IMR-90 (cell line): ENCODE data around the gene RAPH1. TPM values are rescaled to one million over a fixed set of nuclear protein-coding genes. Genes with fewer than 3 reads are reported as not detected.

Source experiments
- ATAC-seq: fragments of 200-7000 bp; cut with Tn5 transposase; 2 replicates; pipeline ENCODE4 v1.9.1; 2020; ENCODE audit warnings: low read depth, mild to moderate bottlenecking, moderate library complexity
- BruUV-seq: library from RNA; stranded (reverse); fragments of 400-500 nt; replicated peaks from 2 replicates; lab custom pipeline; 2021; lab: Mats Ljungman, UMichigan
- CTCF ChIA-PET: fragments of 300-600 bp; formaldehyde crosslinking; extraction: SDS; loops from one replicate; lab custom pipeline; 2021; ENCODE audit warnings: antibody characterized with exemption; lab: Yijun Ruan, JAX
- POLR2A ChIA-PET: fragments of 300-600 bp; sonication (Branson Sonifier 250); formaldehyde crosslinking; loops from one replicate; lab custom pipeline; 2022; ENCODE audit warnings: antibody characterized with exemption; ENCODE audit not compliant: unreplicated experiment; lab: Charles Lee
- DNase-seq: peaks from one replicate; pipeline ENCODE4 v3.0.0; 2013
- H2AFZ ChIP-seq: replicated peaks from 2 replicates; pipeline ENCODE3; 2013; ENCODE audit warnings: low read length, mild to moderate bottlenecking; ENCODE audit not compliant: poor library complexity
- H2AK5ac ChIP-seq: 2 replicates; pipeline ENCODE4 v1.6.1; 2013; ENCODE audit warnings: low read depth, low read length, inconsistent platforms
- H2AK9ac ChIP-seq: replicated peaks from 2 replicates; pipeline ENCODE3; 2013; ENCODE audit warnings: mild to moderate bottlenecking, low read depth, low read length, moderate library complexity; ENCODE audit not compliant: poor library complexity
- H2BK120ac ChIP-seq: 2 replicates; pipeline ENCODE4 v1.6.1; 2013; ENCODE audit warnings: low read depth, low read length, inconsistent platforms
- H2BK15ac ChIP-seq: 3 replicates; pipeline ENCODE4 v1.6.1; 2013; ENCODE audit warnings: low read depth, low read length, inconsistent platforms
- H2BK20ac ChIP-seq: 2 replicates; pipeline ENCODE4 v1.6.1; 2013; ENCODE audit warnings: low read depth, mild to moderate bottlenecking, inconsistent platforms, low read length, moderate library complexity
- H2BK5ac ChIP-seq: 2 replicates; pipeline ENCODE4 v1.6.1; 2013; ENCODE audit warnings: mild to moderate bottlenecking, low read depth, low read length, inconsistent platforms; ENCODE audit not compliant: poor library complexity, severe bottlenecking
- H3K14ac ChIP-seq: replicated peaks from 2 replicates; pipeline ENCODE4 v1.6.1; 2013; ENCODE audit warnings: low read depth, low read length, inconsistent platforms
- H3K18ac ChIP-seq: 2 replicates; pipeline ENCODE4 v1.6.1; 2013; ENCODE audit warnings: low read depth, low read length, control low read depth
- H3K23ac ChIP-seq: 2 replicates; pipeline ENCODE4 v1.6.1; 2013; ENCODE audit warnings: low read depth, low read length, inconsistent platforms
- H3K27ac ChIP-seq: 2 replicates; pipeline ENCODE4 v1.5.1; 2013; ENCODE audit warnings: mild to moderate bottlenecking, control low read depth, low read length; ENCODE audit not compliant: insufficient read depth
- H3K27me3 ChIP-seq: 2 replicates; pipeline ENCODE4 v1.6.1; 2013; ENCODE audit warnings: low read length; ENCODE audit not compliant: control insufficient read depth, insufficient read depth
- H3K36me3 ChIP-seq: 2 replicates; pipeline ENCODE4 v1.6.1; 2013; ENCODE audit warnings: low read length, mixed read lengths; ENCODE audit not compliant: control insufficient read depth, insufficient read depth
- H3K4ac ChIP-seq: 2 replicates; pipeline ENCODE4 v1.6.1; 2013; ENCODE audit warnings: low read depth, low read length, inconsistent platforms
- H3K4me1 ChIP-seq: 2 replicates; pipeline ENCODE4 v1.6.1; 2013; ENCODE audit warnings: low read length, mixed read lengths; ENCODE audit not compliant: control insufficient read depth, insufficient read depth
- H3K4me2 ChIP-seq: 2 replicates; pipeline ENCODE4 v1.6.1; 2013; ENCODE audit warnings: low read depth, mild to moderate bottlenecking, control low read depth, low read length, moderate library complexity
- H3K4me3 ChIP-seq: 2 replicates; pipeline ENCODE4 v1.5.1; 2013; ENCODE audit warnings: low read depth, mild to moderate bottlenecking, control low read depth, low read length, moderate library complexity; ENCODE audit not compliant: insufficient read depth
- H3K56ac ChIP-seq: 2 replicates; pipeline ENCODE4 v1.6.1; 2013; ENCODE audit warnings: low read length, inconsistent platforms; ENCODE audit not compliant: insufficient read depth; ENCODE audit errors: extremely low read depth
- H3K79me1 ChIP-seq, 2 experiments: 2 replicates each; pipeline ENCODE4 v1.6.1; 2013; ENCODE audit warnings: low read length in 2 of 2, inconsistent platforms in 1 of 2, low read depth in 1 of 2
- H3K9ac ChIP-seq: 2 replicates; pipeline ENCODE4 v1.6.1; 2013; ENCODE audit warnings: low read depth, low read length, control low read depth
- H3K9me1 ChIP-seq: 2 replicates; pipeline ENCODE4 v1.6.1; 2013; ENCODE audit warnings: low read length, inconsistent platforms; ENCODE audit not compliant: insufficient read depth
- H3K9me3 ChIP-seq: 2 replicates; pipeline ENCODE4 v1.6.1; 2013; ENCODE audit warnings: low read length; ENCODE audit not compliant: control insufficient read depth, insufficient read depth
- H4K20me1 ChIP-seq: 2 replicates; pipeline ENCODE4 v1.6.1; 2013; ENCODE audit warnings: low read length, inconsistent platforms; ENCODE audit not compliant: insufficient read depth
- H4K5ac ChIP-seq: 2 replicates; pipeline ENCODE4 v1.6.1; 2013; ENCODE audit warnings: mild to moderate bottlenecking, low read depth, low read length, control low read depth
- H4K8ac ChIP-seq, 2 experiments: 2 replicates each; pipeline ENCODE4 v1.6.1; 2013; ENCODE audit warnings: low read depth in 2 of 2, low read length in 2 of 2, control low read depth in 1 of 2, inconsistent platforms in 1 of 2
- H4K91ac ChIP-seq: 2 replicates; pipeline ENCODE4 v1.6.1; 2013; ENCODE audit warnings: low read depth, low read length, inconsistent platforms; ENCODE audit not compliant: insufficient read depth
- CEBPB ChIP-seq: IDR thresholded peaks from 2 replicates; pipeline ENCODE4 v1.6.1; 2012; ENCODE audit warnings: low read depth, low read length, improper control_type of control experiment
- CHD1 ChIP-seq: IDR thresholded peaks from 2 replicates; pipeline ENCODE4 v1.6.1; 2012; ENCODE audit warnings: low read depth, low read length, improper control_type of control experiment
- MAZ ChIP-seq: IDR thresholded peaks from 2 replicates; pipeline ENCODE4 v1.6.1; 2012; ENCODE audit warnings: low read depth, mild to moderate bottlenecking, low read length, improper control_type of control experiment, moderate library complexity, borderline replicate concordance
- WGBS, 2 experiments: methylation state at CpG; one replicate each; pipeline versions ENCODE4 v1.1.5 to v1.1.7; 2013; ENCODE audit warnings: missing lambda C conversion rate in 2 of 2; ENCODE audit not compliant: insufficient read length in 1 of 2; ENCODE audit errors: extremely low coverage in 2 of 2; 5-methylcytosine and 5-hydroxymethylcytosine counted together
- dilution Hi-C: fragments of 300-500 bp; cut with HindIII; formaldehyde crosslinking; loops from one replicate; pipeline ENCODE4 v1.14.3; 2018; ENCODE audit warnings: low sequenced_read_pairs; ENCODE audit not compliant: unreplicated experiment
- in situ Hi-C: fragments of 300-500 bp; cut with MboI; formaldehyde crosslinking; loops from 3 replicates; pipeline ENCODE4 v1.14.3; 2019; ENCODE audit warnings: low sequenced_read_pairs, inconsistent platforms, mixed read lengths
- intact Hi-C: fragments of 100-400 bp; cut with micrococcal nuclease; formaldehyde crosslinking; loops from 2 replicates; pipeline ENCODE4 v1.10.0; 2022
- polyA plus RNA-seq, 3 experiments: library from polyadenylated mRNA; depleted of rRNA; stranded (reverse); fragments of >200 nt; gene quantifications; 2 replicates each; pipeline ENCODE4 v1.2.3, GENCODE V29; 2012; ENCODE audit warnings: low replicate concordance in 1 of 3
- total RNA-seq: library from RNA; depleted of rRNA; stranded (reverse); fragments of >200 nt; gene quantifications from 2 replicates; pipeline ENCODE4 v1.2.3, GENCODE V29; 2012

The RAPH1 gene
- total and polyA plus RNA-seq, 2 of the 4 experiments (the other 2 are of a cell fraction) = 7.5 to 15.1 TPM

DNA sequence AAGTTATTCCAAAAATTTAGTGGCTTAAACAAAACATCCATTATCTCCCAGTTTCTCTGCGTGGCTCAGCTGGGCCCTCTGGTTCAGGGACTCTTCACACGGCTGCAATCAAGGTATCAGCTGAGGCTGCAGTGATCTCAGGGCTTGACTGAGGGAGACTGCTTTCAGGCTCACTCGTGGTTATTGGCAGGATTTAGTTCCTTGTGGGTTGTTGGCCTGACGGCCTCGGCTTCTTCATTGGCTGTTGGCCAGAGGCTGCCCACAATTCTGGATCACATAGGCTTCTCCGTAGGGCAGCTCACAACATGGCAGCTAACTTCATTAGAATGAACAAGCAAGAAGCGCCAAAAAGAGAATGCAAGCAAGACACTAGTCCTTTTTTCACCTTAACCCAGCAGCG is 116.8 kb downstream of the RAPH1 start:
- H3K79me1 ChIP-seq = peaks cover 2 to 13% of the 10 kb centered on the region in 2 experiments; a peak in 1 of 4 replicates
- no peak overlapping the region for H4K5ac ChIP-seq
- H3K9ac ChIP-seq = no peak overlapping the region
- H2AFZ ChIP-seq = no peak overlapping the region
- no peak overlapping the region for H4K8ac ChIP-seq
- no peak overlapping the region for H3K56ac ChIP-seq
- no peak overlapping the region for H3K18ac ChIP-seq
- no peak overlapping the region for H2BK5ac ChIP-seq
- H3K4me2 ChIP-seq = no peak overlapping the region
- dilution Hi-C loops = no loop called here
- no peak overlapping the region for H3K23ac ChIP-seq
- WGBS, 2 experiments = 82% methylated on average over 3 of the region's 8 CpGs; no CpG with 5 or more reads in 1 of the 2 experiments
- H3K4me3 ChIP-seq = no peak overlapping the region
- no peak overlapping the region for H2BK15ac ChIP-seq
- no peak overlapping the region for H4K91ac ChIP-seq
- no TSS peak for BruUV-seq
- H2AK9ac ChIP-seq = no peak overlapping the region
- H3K27me3 ChIP-seq = no peaks in the 10 kb centered on the region
- no peak for DNase-seq
- no peaks in the 10 kb centered on the region for H4K20me1 ChIP-seq
- TF ChIP-seq CEBPB (no peak), MAZ (no peak), CHD1 (no peak)
- H3K4ac ChIP-seq = no peak overlapping the region
- H2BK20ac ChIP-seq = no peak overlapping the region
- no peaks in the 10 kb centered on the region for H3K4me1 ChIP-seq
- H3K36me3 ChIP-seq = peaks cover 18% of the 10 kb centered on the region
- H3K27ac ChIP-seq = no peak overlapping the region
- H2BK120ac ChIP-seq = no peak overlapping the region
- ChIA-PET POLR2A (interaction anchor here (0.6 kb wide), 1 partner anchor 40 kb away, joined by 19 read pairs; no protein-coding TSS in a partner anchor), CTCF (no interaction called here)
- H3K9me3 ChIP-seq = peaks cover 4% of the 10 kb centered on the region; the same call in 1 of the 2 replicates
- H3K14ac ChIP-seq = no peak overlapping the region
- intact Hi-C loops = no loop called here
- in situ Hi-C loops = no loop called here
- no peak overlapping the region for H2AK5ac ChIP-seq
- ATAC-seq = no peak
- no peaks in the 10 kb centered on the region for H3K9me1 ChIP-seq
